Epithelial cell of esophagus (primary cell): ENCODE measurements around the gene IFTAP.

ENCODE experiments used
- DNase-seq: peaks from one replicate; pipeline ENCODE4 v3.0.0; 2010; ENCODE audit warnings: low read depth
- H3K4me3 ChIP-seq: 2 replicates; pipeline ENCODE4 v1.5.1; 2011; ENCODE audit warnings: mild to moderate bottlenecking, low read length, control low read depth
- CTCF ChIP-seq: IDR thresholded peaks from 2 replicates; pipeline ENCODE4 v1.5.1; 2011; ENCODE audit warnings: low read depth, mild to moderate bottlenecking, low read length, control low read depth, inconsistent platforms; ENCODE audit not compliant: insufficient read depth; ENCODE audit errors: missing control alignments

Gene IFTAP

GRCh38 chr11:36620246-36620645 is 25.9 kb downstream of the IFTAP start:
- no peak overlapping the region for H3K4me3 ChIP-seq
- DNase-seq: no peak
- TF ChIP-seq CTCF: no peak

- peak; percentile 55 for DNase-seq
- peak; percentile 60 for TF ChIP-seq CTCF
- no peak overlapping the region for H3K4me3 ChIP-seq
These were observed 28.3 kb downstream of the IFTAP start for GRCh38 chr11:36622431-36623136.

GRCh38 chr11:36623494-36623893 is 29.2 kb downstream of the IFTAP start:
- DNase-seq: no peak
- no peak overlapping the region for H3K4me3 ChIP-seq
- no peak for TF ChIP-seq CTCF

- DNase-seq: no peak
- no peak for TF ChIP-seq CTCF
- H3K4me3 ChIP-seq: no peak overlapping the region
These were observed 32.7 kb downstream of the IFTAP start for GRCh38 chr11:36627006-36627405.

- no peak overlapping the region for H3K4me3 ChIP-seq
- TF ChIP-seq CTCF: no peak
- no peak for DNase-seq
These were observed 33.2 kb downstream of the IFTAP start for GRCh38 chr11:36627471-36627870.

GRCh38 chr11:36628141-36628540 is 33.8 kb downstream of the IFTAP start:
- no peak overlapping the region for H3K4me3 ChIP-seq
- TF ChIP-seq CTCF: no peak
- DNase-seq: no peak

GRCh38 chr11:36628765-36629244 is 34.5 kb downstream of the IFTAP start:
- no peak overlapping the region for H3K4me3 ChIP-seq
- DNase-seq: peak; percentile 44
- no peak for TF ChIP-seq CTCF
